ENCODE results near the gene HYCC2. TPM values are rescaled to one million over a fixed set of nuclear protein-coding genes. Genes with fewer than 3 reads are reported as not detected.

The HYCC2 gene
- total and polyA plus RNA-seq, 10 donors = 3.2 to 68.9 (median 42.7) TPM

- Histone ChIP-seq H3K4me3 (no peak overlapping the region), H3K4me1 (peaks cover 0 to 23% (median 2%) of the 10 kb centered on the region in 6 donors), H3K9me3 (no peaks in the 10 kb centered on the region), H3K27ac (no peak overlapping the region), H3K27me3 (replicated peaks in 1 of 7) (no peaks in the 10 kb centered on the region), H3K36me3 (peaks cover 0 to 19% (median 0%) of the 10 kb centered on the region in 6 donors)
- 87 to 95% (median 94%) methylated on average over 4 of the region's 4 CpGs for WGBS, 5 donors
- no peak for DNase-seq
- TF ChIP-seq CTCF (IDR thresholded peaks at IDR 0.05 in 8 of 11, conservative IDR thresholded peaks at IDR 0.05 in 3 of 11) (no peak), POLR2A (IDR thresholded peaks at IDR 0.05) (no peak), POLR2AphosphoS5 (IDR thresholded peaks at IDR 0.05) (no peak)
- intact Hi-C loops (cut with DNase I; ENCODE audit: low total_unique reads) = no loop called here
Measured at GRCh38 chr2:201109186-201109585, 37.7 kb upstream of the HYCC2 start.

- 84 to 95% (median 94%) methylated on average over 2 of the region's 2 CpGs for WGBS, 5 donors
- no peaks in the 10 kb centered on the region for H3K27me3 ChIP-seq (replicated peaks in 1 of 7)
- H3K27ac ChIP-seq = no peak overlapping the region
- peaks cover 0 to 19% (median 0%) of the 10 kb centered on the region in 6 donors for H3K36me3 ChIP-seq
- TF ChIP-seq POLR2AphosphoS5 (IDR thresholded peaks at IDR 0.05) = no peak
- intact Hi-C loops (cut with DNase I; ENCODE audit: low total_unique reads) = no loop called here
- H3K4me1 ChIP-seq = peaks cover 0 to 16% (median 0%) of the 10 kb centered on the region in 6 donors
- H3K9me3 ChIP-seq = no peaks in the 10 kb centered on the region
- no peak for DNase-seq
- H3K4me3 ChIP-seq = no peak overlapping the region
Measured at GRCh38 chr2:201108341-201108740, 36.9 kb upstream of the HYCC2 start.

GRCh38 chr2:201107624-201108023 is 36.2 kb upstream of the HYCC2 start:
- H3K4me3 ChIP-seq = no peak overlapping the region
- H3K4me1 ChIP-seq = peaks cover 0 to 9% (median 0%) of the 10 kb centered on the region in 6 donors
- no peak overlapping the region for H3K27ac ChIP-seq
- no peak for DNase-seq
- intact Hi-C loops (cut with DNase I; ENCODE audit: low total_unique reads) = no loop called here
- TF ChIP-seq POLR2AphosphoS5 (IDR thresholded peaks at IDR 0.05) (no peak), POLR2A (IDR thresholded peaks at IDR 0.05) (no peak), CTCF (IDR thresholded peaks at IDR 0.05 in 8 of 11, conservative IDR thresholded peaks at IDR 0.05 in 3 of 11) (no peak)
- H3K36me3 ChIP-seq = peaks cover 0 to 19% (median 0%) of the 10 kb centered on the region in 6 donors
- no peaks in the 10 kb centered on the region for H3K9me3 ChIP-seq
- 87 to 96% (median 88%) methylated on average over 2 of the region's 2 CpGs for WGBS, 5 donors
- H3K27me3 ChIP-seq (replicated peaks in 1 of 7) = no peaks in the 10 kb centered on the region

GRCh38 chr2:201105759-201106158 is 34.3 kb upstream of the HYCC2 start:
- Histone ChIP-seq H3K27me3 (replicated peaks in 1 of 7) (no peaks in the 10 kb centered on the region), H3K4me3 (no peak overlapping the region), H3K36me3 (peaks cover 0 to 19% (median 0%) of the 10 kb centered on the region in 6 donors), H3K9me3 (no peaks in the 10 kb centered on the region), H3K27ac (no peak overlapping the region), H3K4me1 (no peaks in the 10 kb centered on the region)
- TF ChIP-seq POLR2AphosphoS5 (IDR thresholded peaks at IDR 0.05) = no peak
- TF ChIP-seq POLR2A (IDR thresholded peaks at IDR 0.05) = no peak
- TF ChIP-seq CTCF (IDR thresholded peaks at IDR 0.05 in 8 of 11, conservative IDR thresholded peaks at IDR 0.05 in 3 of 11) = no peak
- WGBS, 5 donors = 96 to 100% (median 100%) methylated on average over 1 of the region's 1 CpG
- intact Hi-C loops (cut with DNase I; ENCODE audit: low total_unique reads) = no loop called here
- DNase-seq = no peak

GRCh38 chr2:201100497-201100896 is 29.0 kb upstream of the HYCC2 start:
- DNase-seq = no peak
- H3K27me3 ChIP-seq (replicated peaks in 1 of 7) = no peaks in the 10 kb centered on the region
- peaks cover 0 to 9% (median 0%) of the 10 kb centered on the region in 6 donors for H3K4me1 ChIP-seq
- no peak overlapping the region for H3K27ac ChIP-seq
- H3K36me3 ChIP-seq = peaks cover 0 to 7% (median 0%) of the 10 kb centered on the region in 6 donors
- no peak overlapping the region for H3K4me3 ChIP-seq
- H3K9me3 ChIP-seq = no peaks in the 10 kb centered on the region
- intact Hi-C loops (cut with DNase I; ENCODE audit: low total_unique reads) = no loop called here
- TF ChIP-seq POLR2A (IDR thresholded peaks at IDR 0.05) (no peak), POLR2AphosphoS5 (IDR thresholded peaks at IDR 0.05) (no peak), CTCF (IDR thresholded peaks at IDR 0.05 in 8 of 11, conservative IDR thresholded peaks at IDR 0.05 in 3 of 11) (no peak)
- 96 to 100% (median 100%) methylated on average over 2 to 3 of the region's 3 CpGs for WGBS, 5 donors

Data from spleen (tissue), 11 donors.